Measurements from ENCODE around the gene LMBR1L.

DNA sequence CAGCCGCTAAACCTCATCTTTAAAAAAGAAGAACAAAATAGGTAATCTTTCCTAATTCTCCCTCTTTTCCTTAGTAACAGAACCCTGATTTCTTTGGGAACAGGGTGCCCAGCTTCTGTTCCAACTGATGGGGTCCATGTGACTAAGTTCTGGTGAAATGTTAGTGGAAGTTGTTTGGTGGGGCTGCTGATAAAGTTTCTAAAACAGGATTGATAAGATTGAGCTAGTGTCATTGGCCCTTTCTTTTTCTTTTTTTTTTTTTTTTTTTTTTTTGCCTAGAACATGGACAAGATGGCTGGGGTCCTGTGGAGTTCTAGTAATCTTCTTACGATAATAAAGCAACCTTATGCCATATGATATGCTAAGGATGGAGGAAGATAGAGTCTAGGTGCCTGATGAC is 36.7 kb upstream of the LMBR1L start:
- TF ChIP-seq, protein P1, sequence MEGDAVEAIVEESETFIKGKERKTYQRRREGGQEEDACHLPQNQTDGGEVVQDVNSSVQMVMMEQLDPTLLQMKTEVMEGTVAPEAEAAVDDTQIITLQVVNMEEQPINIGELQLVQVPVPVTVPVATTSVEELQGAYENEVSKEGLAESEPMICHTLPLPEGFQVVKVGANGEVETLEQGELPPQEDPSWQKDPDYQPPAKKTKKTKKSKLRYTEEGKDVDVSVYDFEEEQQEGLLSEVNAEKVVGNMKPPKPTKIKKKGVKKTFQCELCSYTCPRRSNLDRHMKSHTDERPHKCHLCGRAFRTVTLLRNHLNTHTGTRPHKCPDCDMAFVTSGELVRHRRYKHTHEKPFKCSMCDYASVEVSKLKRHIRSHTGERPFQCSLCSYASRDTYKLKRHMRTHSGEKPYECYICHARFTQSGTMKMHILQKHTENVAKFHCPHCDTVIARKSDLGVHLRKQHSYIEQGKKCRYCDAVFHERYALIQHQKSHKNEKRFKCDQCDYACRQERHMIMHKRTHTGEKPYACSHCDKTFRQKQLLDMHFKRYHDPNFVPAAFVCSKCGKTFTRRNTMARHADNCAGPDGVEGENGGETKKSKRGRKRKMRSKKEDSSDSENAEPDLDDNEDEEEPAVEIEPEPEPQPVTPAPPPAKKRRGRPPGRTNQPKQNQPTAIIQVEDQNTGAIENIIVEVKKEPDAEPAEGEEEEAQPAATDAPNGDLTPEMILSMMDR (conservative IDR thresholded peaks at IDR 0.05), result no peak
- no peak for TF ChIP-seq ZFX (IDR thresholded peaks at IDR 0.05)
